HG03442 (cell line): ENCODE data around the gene MRPS18A.
A peak's percentile ranks its signal among the peaks of the same experiment; 100 is the strongest.
"Not testable (repeated sequence)": the region's sequence is repeated elsewhere in the genome, so short reads cannot be mapped to it uniquely, and the experiment has no call there.

Experiments
- ATAC-seq: cut with Tn5 transposase; IDR thresholded peaks from one replicate; pipeline ENCODE4 v1.9.1; 2021; ENCODE audit warnings: mild to moderate bottlenecking, moderate library complexity; ENCODE audit not compliant: unreplicated experiment

MRPS18A gene

DNA sequence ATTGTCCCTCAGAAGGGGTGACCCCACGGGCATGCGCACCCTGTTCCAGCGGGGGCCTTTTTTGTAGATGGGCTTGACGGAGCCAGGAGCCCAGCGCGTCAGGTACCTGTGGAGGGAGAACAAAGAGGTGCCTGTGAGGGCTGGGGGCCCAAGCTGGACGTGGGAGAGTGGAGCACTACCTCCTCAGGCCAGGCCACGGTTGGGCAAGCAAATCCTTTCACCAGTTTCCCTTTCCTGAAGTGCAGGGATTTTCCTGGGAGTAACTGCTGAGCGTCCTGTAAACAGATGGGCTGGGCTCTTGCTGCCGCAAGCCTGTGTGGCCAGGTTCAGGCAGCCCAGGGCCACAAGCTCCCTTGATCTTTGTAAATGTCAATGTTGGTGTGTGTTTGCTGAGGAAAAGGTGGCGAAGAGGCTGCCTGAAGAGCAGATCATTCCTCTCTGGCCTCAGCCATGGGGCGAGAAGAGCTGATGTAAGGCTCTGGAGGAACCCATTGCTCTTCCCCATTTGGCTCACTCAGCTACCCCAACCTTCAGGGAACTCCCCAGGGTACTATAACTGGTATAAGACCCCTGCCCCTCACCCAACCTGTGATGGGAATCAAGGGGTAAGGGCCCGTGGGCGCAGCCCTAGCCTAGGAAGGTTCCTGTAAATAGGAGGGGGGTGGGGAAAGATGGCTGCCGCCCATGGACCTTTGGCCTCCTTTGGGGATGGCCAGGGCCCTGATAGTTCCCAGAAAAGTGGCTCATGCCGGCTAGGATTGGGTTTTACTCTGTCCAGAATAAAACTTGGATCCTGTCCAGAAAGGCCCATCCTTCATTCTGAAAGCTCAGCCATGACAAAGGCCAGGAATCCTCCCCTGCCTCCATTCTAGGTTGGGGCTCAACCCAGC lies 15.5 kb downstream of the MRPS18A start:
- no peak for ATAC-seq

GRCh38 chr6:43671011-43671800 lies 16.4 kb downstream of the MRPS18A start:
- no peak for ATAC-seq

- ATAC-seq, result no peak
Observed at GRCh38 chr6:43670623-43670986, 17.0 kb downstream of the MRPS18A start.

DNA sequence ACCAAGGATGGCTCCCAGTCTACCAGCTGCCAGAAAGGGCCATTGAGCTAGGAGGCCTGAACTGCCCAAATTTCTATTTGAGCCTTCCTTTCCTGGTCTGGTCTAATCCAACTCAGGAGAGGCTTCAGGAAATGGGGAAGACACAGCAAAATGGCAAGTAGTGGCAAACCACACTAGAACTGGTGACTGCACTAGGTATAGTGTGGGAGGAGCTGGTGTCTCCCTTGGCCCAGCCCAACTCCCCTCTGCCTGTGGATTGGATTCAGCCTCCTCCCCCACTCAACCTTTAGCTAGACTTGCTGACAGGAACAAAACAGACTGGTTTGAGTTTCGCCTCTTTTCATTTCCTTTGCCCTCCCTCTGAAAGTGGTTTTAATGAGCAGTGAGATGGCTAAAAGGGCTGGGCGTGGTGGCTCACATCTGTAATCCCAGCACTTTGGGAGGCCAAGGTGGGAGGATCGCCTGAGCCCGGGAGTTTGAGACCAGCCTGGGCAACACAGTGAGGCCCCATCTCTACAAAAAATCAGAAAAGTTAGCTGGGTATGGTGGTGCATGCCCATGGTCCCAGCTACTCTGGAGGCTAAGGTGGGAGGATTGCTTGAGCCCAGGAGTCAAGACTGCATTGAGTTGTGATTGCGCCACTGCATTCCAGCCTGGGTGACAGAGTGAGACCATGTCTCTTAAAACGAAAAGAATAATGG lies 17.5 kb downstream of the MRPS18A start:
- ATAC-seq, result no peak

GRCh38 chr6:43669050-43669921 lies 18.3 kb downstream of the MRPS18A start:
- no peak for ATAC-seq

DNA sequence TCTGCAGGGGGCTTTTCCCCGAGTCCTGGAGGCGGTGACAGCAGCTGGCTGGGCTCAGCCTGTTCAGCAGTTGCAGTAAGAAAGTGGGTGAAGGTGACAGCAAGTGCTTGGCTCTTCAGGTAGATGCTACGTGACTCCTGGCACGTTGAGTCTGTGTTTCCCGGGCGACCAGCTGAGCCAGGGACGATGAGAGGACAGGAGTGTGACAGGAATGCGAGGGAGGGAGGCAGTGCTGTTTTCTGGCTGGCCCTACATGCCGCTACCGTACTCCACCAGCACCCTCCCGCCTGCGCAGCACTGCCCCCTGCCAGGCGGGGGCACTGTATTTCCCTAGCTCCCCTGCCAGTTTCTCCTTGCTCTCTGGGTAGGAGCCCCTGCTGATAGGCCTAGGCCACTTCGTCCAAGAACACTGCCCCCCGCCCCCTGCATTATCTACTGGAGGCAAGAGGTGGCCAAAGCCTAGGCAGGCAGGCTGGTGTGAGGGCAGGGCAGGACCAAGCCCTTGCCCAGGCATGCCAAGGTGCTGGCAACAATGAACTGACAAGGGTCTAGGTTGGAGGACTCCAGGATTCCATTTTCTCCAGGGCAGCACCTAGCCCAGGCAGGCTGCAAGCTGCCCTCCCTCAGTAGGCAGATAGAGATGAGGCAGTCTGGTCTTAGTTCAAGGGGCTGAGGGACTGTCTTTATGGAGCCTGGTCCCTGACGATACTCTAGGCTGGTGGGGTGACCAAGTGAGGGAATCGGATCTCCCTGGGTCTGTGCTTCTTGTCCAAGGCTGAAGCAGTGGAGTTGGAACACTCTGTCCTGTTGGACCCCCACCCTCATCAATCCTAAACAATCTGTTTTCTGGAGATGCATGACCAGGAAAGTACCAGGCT lies 19.2 kb downstream of the MRPS18A start:
- no peak for ATAC-seq

GRCh38 chr6:43667245-43668150 lies 20.1 kb downstream of the MRPS18A start:
- peak; percentile 49 for ATAC-seq

DNA sequence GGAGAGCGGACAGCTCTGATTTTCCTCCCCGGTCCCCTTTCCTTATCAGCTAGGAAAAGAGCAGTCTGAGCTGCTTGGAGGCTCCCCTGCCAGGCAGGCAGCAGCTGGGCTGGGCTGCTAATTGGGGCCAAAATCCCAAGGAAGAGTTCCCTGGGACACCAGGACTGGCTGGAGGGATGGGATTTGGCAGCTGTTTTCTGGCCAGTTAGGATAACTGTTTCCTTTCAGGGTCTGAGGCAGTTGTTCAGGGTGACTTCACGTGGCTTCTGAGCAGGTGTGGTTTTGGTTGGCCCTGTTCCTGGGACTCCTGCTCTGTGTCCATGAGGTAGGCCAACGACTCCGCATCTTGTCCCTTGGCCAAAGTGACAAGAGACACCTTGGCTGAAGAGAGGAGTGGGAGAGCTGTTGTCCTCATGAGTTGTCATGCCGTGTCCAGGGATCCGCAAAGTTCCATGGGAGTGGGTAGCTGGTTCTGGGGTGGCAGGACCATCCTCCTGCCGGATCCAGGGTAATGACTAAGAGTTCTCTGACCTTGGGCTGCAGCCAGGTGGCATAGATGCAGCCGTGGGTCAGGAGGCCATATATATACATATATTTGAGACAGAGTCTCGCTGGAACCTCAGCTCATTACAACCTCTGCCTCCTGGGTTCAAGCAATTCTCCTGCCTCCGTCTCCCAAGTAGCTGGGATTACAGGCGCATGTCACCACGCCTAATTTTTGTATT lies 21.2 kb downstream of the MRPS18A start:
- ATAC-seq, result no peak

GRCh38 chr6:43665376-43665775 lies 22.2 kb downstream of the MRPS18A start:
- ATAC-seq, result no peak

DNA sequence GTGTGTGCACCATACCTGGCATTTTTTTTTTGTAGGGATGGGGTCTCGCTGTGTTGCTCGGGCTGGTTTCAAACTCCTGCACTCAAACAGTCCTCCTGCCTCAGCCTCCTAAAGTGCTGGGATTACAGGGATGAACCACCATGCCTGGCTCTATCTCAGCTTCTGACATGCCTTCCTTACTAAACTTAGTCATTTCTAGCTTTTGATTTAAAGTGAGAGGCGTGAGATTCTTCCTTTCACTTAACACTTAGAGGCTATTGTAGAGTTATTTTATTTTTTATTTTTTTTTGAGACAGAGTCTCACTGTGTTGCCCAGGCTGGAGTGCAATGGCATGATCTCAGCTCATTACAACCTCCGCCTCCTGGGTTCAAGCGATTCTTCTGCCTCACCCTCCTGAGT lies 24.6 kb downstream of the MRPS18A start:
- not testable (repeated sequence) for ATAC-seq

- ATAC-seq, result no peak
Observed at GRCh38 chr6:43658161-43658560, 29.4 kb downstream of the MRPS18A start.

DNA sequence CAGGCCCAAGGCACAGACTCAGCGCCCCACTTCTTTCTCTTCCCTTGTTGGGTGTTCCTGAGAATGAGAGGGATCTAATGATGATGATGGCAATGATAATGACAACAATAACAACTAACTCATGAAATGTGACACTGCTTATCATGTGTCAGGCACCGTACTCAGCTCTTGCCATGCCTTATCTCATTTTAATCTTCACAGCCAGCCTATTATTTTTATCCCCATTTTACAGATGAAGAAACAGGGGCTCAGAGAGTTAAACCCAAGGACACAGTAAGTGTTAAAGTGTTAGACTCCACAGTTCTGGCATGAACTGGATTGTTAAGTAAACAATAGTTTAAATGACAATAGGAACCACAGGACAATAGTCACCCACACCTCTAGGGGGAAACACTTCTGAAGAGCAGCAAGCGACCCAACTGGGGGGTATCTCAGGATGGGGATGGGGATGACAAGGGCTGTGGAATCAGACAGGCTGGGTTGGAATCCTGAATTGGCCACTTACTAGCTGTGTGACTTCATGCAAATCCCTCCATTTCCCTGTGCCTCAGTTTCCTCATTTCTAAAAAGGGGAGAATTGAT lies 30.3 kb downstream of the MRPS18A start:
- no peak for ATAC-seq

DNA sequence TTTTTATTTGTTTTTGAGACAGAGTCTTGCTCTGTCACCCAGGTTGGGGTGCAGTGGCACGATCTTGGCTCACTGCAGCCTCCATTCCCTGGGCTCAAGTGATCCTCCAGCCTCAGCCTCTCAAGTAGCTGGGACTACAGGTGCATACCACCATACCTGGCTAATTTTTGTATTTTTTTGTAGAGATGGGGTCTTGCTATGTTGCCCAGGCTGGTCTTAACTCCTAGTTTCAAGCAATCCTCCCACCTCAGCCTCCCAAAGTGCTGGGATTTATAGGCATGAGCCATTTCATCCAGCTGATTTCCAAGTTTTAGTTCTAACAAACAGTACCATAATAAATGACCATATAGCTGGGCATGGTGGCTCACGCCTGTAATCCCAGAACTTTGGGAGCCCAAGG lies 34.8 kb downstream of the MRPS18A start:
- ATAC-seq, result not testable (repeated sequence)

DNA sequence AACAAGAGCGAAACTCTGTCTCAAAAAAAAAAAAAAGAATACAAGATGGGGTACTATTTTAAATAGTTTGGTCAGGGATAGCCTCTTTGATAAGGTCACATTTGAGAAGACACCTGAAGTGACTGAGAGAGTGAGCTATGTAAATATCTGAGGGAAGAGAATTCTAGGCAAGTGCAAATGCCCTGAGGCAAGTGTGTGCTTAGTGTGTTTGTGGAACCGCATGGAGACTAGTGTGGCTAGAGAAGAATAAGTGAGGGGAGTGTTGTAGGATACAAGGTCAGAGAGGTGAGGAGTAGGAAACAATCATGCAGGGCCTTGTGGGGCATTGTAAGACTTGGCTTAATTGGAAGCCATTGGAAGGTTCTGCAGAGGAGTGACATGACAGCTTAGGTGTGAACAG lies 39.3 kb downstream of the MRPS18A start:
- ATAC-seq, result no peak

GRCh38 chr6:43647613-43648012 lies 40.0 kb downstream of the MRPS18A start:
- ATAC-seq, result no peak

DNA sequence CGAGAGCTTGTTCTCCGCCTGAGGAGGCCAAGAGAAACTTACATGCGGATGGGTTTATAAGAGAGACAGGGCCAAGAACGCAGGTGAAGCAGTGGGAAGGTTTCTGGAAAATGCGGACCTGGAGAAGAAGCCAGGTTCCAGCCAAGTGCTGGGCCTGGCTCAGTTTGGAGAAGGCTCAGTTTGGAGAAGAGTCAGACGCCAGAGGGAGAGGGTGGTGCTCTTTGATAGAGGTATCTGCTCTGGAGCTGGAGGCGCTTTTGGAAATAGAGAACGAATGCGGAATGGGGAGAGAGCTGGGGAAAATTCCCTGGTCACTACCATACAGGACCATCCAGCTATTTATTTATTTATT lies 42.0 kb downstream of the MRPS18A start:
- ATAC-seq, result no peak

GRCh38 chr6:43644940-43645612 lies 42.5 kb downstream of the MRPS18A start, which contains the start of gene RSPH9:
RSPH9 (plus strand) TSS chr6:43645036; CDS start chr6:43645099, 63 bp downstream.
- no peak for ATAC-seq
